Sigmoid colon (tissue), 7 donors: Measurements from ENCODE around the gene VASH2. TPM values are rescaled to one million over a fixed set of nuclear protein-coding genes. Genes with fewer than 3 reads are reported as not detected.
"Not testable (repeated sequence)": the region's sequence is repeated elsewhere in the genome, so short reads cannot be mapped to it uniquely, and the experiment has no call there.

ENCODE experiments used
- DNase-seq: peaks from one replicate; pipeline ENCODE4 v3.0.0-alpha.2; 2019
- H3K27ac ChIP-seq, 4 donors: fragments of 200-600 bp; sonication (generic); one replicate each; pipeline ENCODE4 v1.5.1; 2016 to 2019; ENCODE audit warnings: mild to moderate bottlenecking in 1 of 4
- H3K27me3 ChIP-seq, 3 donors: fragments of 200-600 bp; sonication (generic); one replicate each; pipeline ENCODE4 v1.5.1; 2019; ENCODE audit warnings: mild to moderate bottlenecking in 1 of 3
- H3K36me3 ChIP-seq, 4 donors: fragments of 200-600 bp; sonication (generic); one replicate each; pipeline ENCODE4 v1.5.1; 2016 to 2019
- H3K4me1 ChIP-seq, 4 donors: fragments of 200-600 bp; sonication (generic); one replicate each; pipeline ENCODE4 v1.5.1; 2017 to 2019
- H3K4me3 ChIP-seq, 4 donors: fragments of 200-600 bp; sonication (generic); one replicate each; pipeline ENCODE4 v1.5.1; 2017 to 2019; ENCODE audit warnings: mild to moderate bottlenecking in 2 of 4, moderate library complexity in 1 of 4
- H3K9me3 ChIP-seq, 4 donors: fragments of 200-600 bp in 3 of 4; sonication (generic) in 3 of 4; one replicate each; pipeline versions ENCODE4 v1.5.1 to v1.6.1; 2013 to 2019
- CTCF ChIP-seq, 4 experiments: fragments of 450-650 bp in 3 of 4; fragments of 200-600 bp in 1 of 4; IDR thresholded peaks; one replicate each; pipeline ENCODE4 v1.5.1; 2016 to 2019; ENCODE audit warnings: antibody characterized with exemption in 4 of 4, mild to moderate bottlenecking in 3 of 4, moderate library complexity in 2 of 4
- EP300 ChIP-seq, 4 donors: sonication (generic); formaldehyde crosslinking; IDR thresholded peaks; one replicate each; pipeline ENCODE4 v1.6.1; 2017; ENCODE audit warnings: antibody characterized with exemption in 4 of 4
- POLR2A ChIP-seq, 2 donors: fragments of 450-650 bp; IDR thresholded peaks; one replicate each; pipeline ENCODE4 v1.6.1; 2016; ENCODE audit warnings: antibody characterized with exemption in 2 of 2, mild to moderate bottlenecking in 2 of 2, moderate library complexity in 2 of 2
- POLR2AphosphoS5 ChIP-seq, 4 donors: sonication (generic); formaldehyde crosslinking; IDR thresholded peaks; one replicate each; pipeline ENCODE4 v1.6.1; 2017; ENCODE audit warnings: antibody characterized with exemption in 4 of 4
- WGBS, 2 donors: extraction: QIAGEN DNeasy Blood & Tissue Kit; methylation state at CpG; one replicate each; pipeline ENCODE4 v1.1.7; 2013; 5-methylcytosine and 5-hydroxymethylcytosine counted together
- intact Hi-C: fragments of 100-400 bp; cut with DNase I; formaldehyde crosslinking; loops from one replicate; pipeline ENCODE4 v1.15.1; 2023
- polyA plus RNA-seq, 3 donors: library from polyadenylated mRNA; stranded (reverse); fragments of 200-250 nt; gene quantifications; one replicate each; pipeline ENCODE4 v1.2.3, GENCODE V29; 2013
- total RNA-seq, 4 donors: library from RNA; depleted of rRNA; stranded (reverse); fragments of >200 nt; gene quantifications; one replicate each; pipeline ENCODE4 v1.1.0, GENCODE V29; 2016
- donor health status: healthy with polysubstance abuse.
- donor health status: Bipolar disorder and iron deficiency.
- donor health status: healthy.

VASH2 gene
- total and polyA plus RNA-seq, 7 donors, result under 0.01 to 2.1 (median 0.27) TPM

GRCh38 chr1:213019450-213019849 is 69.1 kb downstream of the VASH2 start:
- no peak for DNase-seq
- TF ChIP-seq CTCF (IDR thresholded peaks at IDR 0.05), result no peak
- no peak for TF ChIP-seq POLR2AphosphoS5 (IDR thresholded peaks at IDR 0.05)
- TF ChIP-seq EP300 (IDR thresholded peaks at IDR 0.05), result no peak
- no peak for TF ChIP-seq POLR2A (IDR thresholded peaks at IDR 0.05)
- peaks cover 0 to 5% (median 3%) of the 10 kb centered on the region in 4 donors for H3K4me1 ChIP-seq
- no peak overlapping the region for H3K27ac ChIP-seq
- H3K4me3 ChIP-seq, result no peak overlapping the region
- intact Hi-C loops, result loop anchor here (10.0 kb wide), 1 partner anchor 225 kb away; the partner anchor contains the start of genes NSL1 and TATDN3
- 93 to 94% methylated on average over 4 of the region's 4 CpGs for WGBS, 2 donors
- no peaks in the 10 kb centered on the region for H3K9me3 ChIP-seq
- H3K36me3 ChIP-seq, result no peaks in the 10 kb centered on the region
- H3K27me3 ChIP-seq, result no peaks in the 10 kb centered on the region

DNA sequence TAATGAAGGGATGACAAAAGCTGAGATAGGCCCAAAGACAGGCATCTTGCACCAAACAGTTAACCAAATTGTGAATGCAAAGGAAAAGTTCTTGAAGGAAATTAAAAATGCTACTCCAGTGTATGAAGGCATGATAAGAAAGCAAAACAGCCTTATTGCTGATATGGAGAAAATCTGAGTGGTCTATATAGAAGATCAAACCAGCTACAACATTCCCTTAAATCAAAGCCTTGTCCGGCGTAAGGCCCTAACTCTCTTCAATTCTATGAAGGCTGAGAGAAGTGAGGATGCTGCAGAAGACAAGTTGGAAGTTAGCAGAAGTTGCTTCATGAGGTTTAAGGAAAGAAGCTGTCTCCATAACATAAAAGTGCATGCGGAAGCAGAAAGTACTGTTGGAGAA is 69.7 kb downstream of the VASH2 start:
- no peak for DNase-seq
- Histone ChIP-seq H3K9me3 (no peaks in the 10 kb centered on the region), H3K4me1 (no peaks in the 10 kb centered on the region), H3K4me3 (no peak overlapping the region), H3K27me3 (no peaks in the 10 kb centered on the region), H3K27ac (no peak overlapping the region), H3K36me3 (no peaks in the 10 kb centered on the region)
- intact Hi-C loops, result no loop called here
- TF ChIP-seq POLR2AphosphoS5 (IDR thresholded peaks at IDR 0.05) (no peak), CTCF (IDR thresholded peaks at IDR 0.05) (no peak)
- WGBS, 2 donors, result 98% methylated on average over 3 of the region's 3 CpGs

GRCh38 chr1:213027024-213027423 is 76.7 kb downstream of the VASH2 start:
- H3K4me3 ChIP-seq, H3K36me3 ChIP-seq, DNase-seq, H3K4me1 ChIP-seq, H3K27ac ChIP-seq, intact Hi-C loops, H3K27me3 ChIP-seq, H3K9me3 ChIP-seq: not testable (repeated sequence)
- 89 to 95% methylated on average over 3 of the region's 3 CpGs for whole genome bisulfite sequencing, 2 donors

- H3K36me3 ChIP-seq, result no peaks in the 10 kb centered on the region
- H3K27me3 ChIP-seq, result peaks cover 0 to 8% (median 0%) of the 10 kb centered on the region in 3 donors
- H3K4me3 ChIP-seq, result no peak overlapping the region
- H3K9me3 ChIP-seq, result no peaks in the 10 kb centered on the region
- intact Hi-C loops, result no loop called here
- H3K4me1 ChIP-seq, result no peaks in the 10 kb centered on the region
- DNase-seq, result no peak
- no peak for TF ChIP-seq POLR2A (IDR thresholded peaks at IDR 0.05)
- no peak for TF ChIP-seq EP300 (IDR thresholded peaks at IDR 0.05)
- no peak for TF ChIP-seq CTCF (IDR thresholded peaks at IDR 0.05)
- TF ChIP-seq POLR2AphosphoS5 (IDR thresholded peaks at IDR 0.05), result no peak
- H3K27ac ChIP-seq, result no peak overlapping the region
Measured at GRCh38 chr1:213032651-213033050, 82.3 kb downstream of the VASH2 start.

- Histone ChIP-seq H3K4me1 (no peaks in the 10 kb centered on the region), H3K36me3 (no peaks in the 10 kb centered on the region), H3K9me3 (no peaks in the 10 kb centered on the region), H3K27me3 (peaks cover 0 to 8% (median 0%) of the 10 kb centered on the region in 3 donors), H3K27ac (no peak overlapping the region), H3K4me3 (no peak overlapping the region)
- TF ChIP-seq POLR2A (IDR thresholded peaks at IDR 0.05), result no peak
- TF ChIP-seq POLR2AphosphoS5 (IDR thresholded peaks at IDR 0.05), result no peak
- no peak for TF ChIP-seq CTCF (IDR thresholded peaks at IDR 0.05)
- TF ChIP-seq EP300 (IDR thresholded peaks at IDR 0.05), result no peak
- DNase-seq, result no peak
- 87 to 95% methylated on average over 1 of the region's 1 CpG for WGBS, 2 donors
- intact Hi-C loops, result no loop called here
Measured at GRCh38 chr1:213034713-213035112, 84.4 kb downstream of the VASH2 start.
